NCI-H345 treated with DMSO at 0.1 percent for 48 hours (cell line): ENCODE data around the gene ARMH1.
A peak's percentile ranks its signal among the peaks of the same experiment; 100 is the strongest.

Experiments
- DNase-seq: peaks from one replicate; lab custom pipeline; 2025; ENCODE audit not compliant: unreplicated experiment; lab: John Stamatoyannopoulos, UW

Gene ARMH1

DNA sequence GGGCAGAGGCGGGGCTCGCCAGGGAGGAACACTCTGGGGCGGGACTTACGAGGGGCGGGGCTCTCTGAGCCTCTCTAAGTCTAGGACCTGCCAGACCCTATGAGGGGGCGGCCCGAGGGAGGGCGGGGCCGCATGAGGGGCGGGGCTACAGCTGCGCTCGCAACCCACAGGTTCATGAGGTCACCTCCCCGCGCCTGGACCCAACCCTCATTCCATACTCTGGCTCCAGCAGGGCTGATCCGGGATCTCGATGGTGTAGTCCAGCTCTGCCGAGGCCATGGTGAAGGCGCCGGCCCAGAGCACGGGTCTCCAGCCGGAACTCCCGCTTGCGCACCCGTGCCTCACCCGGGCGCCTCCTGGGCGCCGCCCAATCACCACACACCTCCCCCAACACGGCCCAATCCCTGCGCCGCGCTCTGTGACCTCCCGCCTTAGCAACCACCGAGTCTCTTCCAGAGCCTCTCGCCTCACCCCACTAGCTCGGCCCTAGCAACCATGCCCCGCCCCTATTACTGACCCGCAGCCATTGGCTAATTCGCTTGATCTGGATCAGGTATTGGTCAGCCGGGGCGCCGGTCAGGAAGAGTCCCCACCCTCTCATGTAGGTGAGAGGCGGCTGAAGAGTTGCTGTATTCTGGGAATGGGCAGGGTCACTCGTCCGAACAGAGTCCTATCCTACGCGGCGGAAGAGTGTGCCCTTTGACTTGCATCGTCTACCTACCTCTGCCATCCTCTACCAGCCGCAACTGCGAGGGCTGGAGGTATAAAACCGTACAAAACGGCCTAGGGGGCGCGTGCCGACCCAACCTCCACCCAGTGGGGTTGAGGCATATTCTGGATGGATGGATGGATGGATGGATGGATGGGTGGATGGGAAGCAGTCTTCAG, at the start of gene ARMH1, which contains the start of gene TMEM53:
Gene ARMH1 (plus strand): TSS at position 602 of the 888 bp plus-strand sequence. CDS start 14,984 bp downstream, outside the sequence.
Gene TMEM53 (minus strand): TSS at position 369 of the 888 bp plus-strand sequence. CDS start 90 bp downstream, at position 279.
- peak; percentile 97 for DNase-seq

GRCh38 chr1:44625348-44625747, 49.2 kb upstream of the ARMH1 start:
- DNase-seq, result no peak

- DNase-seq, result no peak
These were observed 45.4 kb upstream of the ARMH1 start for GRCh38 chr1:44628962-44629756.

DNA sequence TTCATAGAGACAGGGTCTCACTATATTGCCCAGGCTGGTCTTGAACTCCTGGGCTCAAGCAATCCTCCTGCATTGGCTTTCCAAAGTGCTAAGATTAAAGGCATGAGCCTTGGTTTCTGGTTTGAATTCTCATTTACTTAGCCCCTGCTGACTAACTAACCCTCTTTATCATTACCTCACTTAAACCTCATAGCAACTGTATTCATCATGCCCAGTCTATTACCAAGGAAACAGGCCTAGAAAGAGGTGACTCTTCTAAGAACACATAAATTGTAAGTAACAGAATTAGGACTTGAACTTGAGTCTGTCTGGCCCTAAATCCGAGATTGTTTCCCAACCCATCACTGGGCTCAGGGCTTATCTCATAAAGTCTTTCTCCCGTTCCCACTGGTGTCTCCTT, 44.4 kb upstream of the ARMH1 start:
- DNase-seq, result no peak

DNA sequence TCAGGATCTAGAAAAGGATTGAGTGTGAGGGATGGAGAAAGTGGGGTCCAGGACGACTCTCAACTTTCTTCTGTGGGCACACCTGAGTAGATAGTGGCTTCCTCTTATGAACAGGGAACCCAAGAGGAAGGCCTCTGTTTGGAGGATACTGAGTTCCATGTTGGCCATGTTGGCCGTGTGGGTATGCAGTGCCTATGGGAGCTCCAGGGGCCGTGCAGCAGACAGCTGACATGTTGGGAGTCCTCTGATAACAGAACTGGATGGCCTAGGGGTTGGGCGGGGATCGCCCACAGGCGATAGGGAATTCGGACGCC, 43.2 kb upstream of the ARMH1 start:
- DNase-seq, result no peak

DNA sequence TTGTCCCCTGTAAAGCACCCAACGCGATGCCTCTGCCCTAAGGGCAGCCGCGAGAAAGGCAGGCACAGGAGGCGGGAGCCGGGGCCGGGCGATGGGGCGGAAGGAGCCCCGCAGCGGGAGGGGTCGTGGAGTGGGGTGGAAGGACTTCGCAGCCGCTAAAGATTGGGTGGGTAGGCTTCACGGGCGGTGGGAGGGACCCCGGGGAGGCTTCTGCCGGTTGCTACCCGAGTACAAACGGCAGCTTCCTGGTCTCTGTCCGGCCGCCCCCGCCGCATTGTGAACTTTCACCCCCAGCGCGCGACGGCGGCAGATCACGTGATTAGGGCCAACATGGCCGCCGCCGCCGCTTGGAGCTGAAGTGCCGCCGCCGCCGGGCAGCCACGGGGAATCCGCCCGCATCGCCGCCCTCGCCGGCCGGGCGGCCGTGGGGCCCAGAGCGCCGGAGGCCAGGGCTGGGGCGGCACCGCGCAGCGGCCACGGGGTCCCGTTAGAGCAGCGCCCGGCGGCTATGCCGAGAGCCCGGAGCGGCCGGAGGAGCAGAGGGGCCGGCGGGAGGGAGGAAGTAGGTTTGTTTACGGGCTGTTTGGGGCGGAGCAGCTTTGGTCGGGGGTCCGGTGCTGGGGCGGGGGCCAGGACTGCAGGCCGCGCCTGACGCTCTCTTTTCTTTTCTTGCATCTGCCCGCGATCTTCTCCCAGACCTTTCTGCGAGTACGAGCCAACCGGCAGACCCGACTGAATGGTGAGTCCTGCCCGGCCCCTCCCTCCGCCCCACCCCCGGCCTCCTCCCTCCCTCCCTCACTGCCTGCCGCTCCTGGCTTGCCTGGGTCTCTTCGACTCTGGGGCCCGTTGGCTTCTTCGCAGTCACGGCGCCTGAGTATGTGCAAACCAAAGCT, 42.6 kb upstream of the ARMH1 start:
- peak; percentile 72 for DNase-seq

DNA sequence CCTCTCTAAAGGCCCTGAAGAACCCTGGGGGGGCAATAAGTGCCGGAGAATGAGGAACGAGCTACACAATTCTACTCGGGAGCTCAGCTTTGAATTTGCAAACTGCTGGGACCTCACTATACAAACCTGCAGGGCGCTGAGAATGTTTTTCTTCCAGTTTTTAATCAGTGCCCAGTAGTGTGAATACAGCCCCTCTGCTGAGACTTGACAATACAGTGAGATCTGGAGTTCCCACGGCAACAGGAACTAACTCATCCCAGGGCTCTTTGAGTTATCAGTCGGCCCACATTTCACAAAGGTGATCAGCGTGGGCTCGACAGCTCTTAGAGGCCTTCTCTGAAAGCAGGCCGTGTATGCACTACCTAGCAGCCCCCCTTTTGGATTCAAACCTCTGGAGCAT, 41.9 kb upstream of the ARMH1 start:
- no peak for DNase-seq

DNA sequence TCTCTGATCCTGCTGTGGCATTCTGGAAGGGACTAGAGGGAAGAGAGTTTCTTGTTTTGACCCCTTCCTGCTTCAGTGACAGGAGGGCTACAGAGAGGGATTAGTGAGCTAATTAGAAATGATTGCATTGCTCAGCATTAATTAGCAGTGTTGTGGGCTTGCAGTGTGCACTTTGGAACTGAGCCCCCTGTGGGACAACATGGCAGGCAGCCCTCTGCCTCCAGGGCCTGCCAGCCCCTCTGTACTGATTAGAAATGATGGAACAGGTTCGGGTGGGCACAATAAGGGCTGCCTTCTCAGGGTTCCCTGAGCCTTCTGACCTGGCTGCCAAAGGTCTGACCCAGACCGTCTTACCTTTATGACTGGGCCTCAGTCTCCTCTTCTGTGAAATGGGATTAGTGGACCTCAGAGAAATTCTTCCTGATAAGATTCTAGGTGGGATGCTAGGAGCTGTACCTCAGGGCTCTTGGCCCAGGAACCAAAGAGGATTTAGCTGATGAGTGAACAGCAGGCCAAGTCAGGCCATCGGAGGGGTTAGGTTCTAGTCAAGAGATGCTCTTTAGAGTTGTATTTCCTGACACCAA, 39.8 kb upstream of the ARMH1 start:
- DNase-seq, result no peak

DNA sequence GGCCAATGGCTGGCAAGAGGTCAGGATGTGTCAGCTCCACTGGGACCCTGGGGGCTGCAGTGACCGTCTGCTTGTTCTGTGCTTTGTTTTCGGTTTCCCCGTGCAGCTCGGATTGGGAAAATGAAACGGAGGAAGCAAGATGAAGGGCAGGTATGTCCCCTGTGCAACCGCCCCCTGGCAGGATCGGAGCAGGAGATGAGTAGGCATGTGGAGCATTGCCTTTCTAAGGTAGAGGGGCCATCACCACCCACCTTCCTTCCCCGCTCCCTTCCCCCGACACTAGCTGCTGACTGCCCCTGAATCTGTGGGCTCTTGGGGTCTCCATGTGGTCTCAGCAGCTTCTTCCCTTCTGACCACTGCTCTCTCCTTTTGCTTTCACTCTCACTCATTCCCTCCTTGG, 39.1 kb upstream of the ARMH1 start:
- no peak for DNase-seq

- no peak for DNase-seq
These were observed 38.3 kb upstream of the ARMH1 start for GRCh38 chr1:44636083-44636687.

DNA sequence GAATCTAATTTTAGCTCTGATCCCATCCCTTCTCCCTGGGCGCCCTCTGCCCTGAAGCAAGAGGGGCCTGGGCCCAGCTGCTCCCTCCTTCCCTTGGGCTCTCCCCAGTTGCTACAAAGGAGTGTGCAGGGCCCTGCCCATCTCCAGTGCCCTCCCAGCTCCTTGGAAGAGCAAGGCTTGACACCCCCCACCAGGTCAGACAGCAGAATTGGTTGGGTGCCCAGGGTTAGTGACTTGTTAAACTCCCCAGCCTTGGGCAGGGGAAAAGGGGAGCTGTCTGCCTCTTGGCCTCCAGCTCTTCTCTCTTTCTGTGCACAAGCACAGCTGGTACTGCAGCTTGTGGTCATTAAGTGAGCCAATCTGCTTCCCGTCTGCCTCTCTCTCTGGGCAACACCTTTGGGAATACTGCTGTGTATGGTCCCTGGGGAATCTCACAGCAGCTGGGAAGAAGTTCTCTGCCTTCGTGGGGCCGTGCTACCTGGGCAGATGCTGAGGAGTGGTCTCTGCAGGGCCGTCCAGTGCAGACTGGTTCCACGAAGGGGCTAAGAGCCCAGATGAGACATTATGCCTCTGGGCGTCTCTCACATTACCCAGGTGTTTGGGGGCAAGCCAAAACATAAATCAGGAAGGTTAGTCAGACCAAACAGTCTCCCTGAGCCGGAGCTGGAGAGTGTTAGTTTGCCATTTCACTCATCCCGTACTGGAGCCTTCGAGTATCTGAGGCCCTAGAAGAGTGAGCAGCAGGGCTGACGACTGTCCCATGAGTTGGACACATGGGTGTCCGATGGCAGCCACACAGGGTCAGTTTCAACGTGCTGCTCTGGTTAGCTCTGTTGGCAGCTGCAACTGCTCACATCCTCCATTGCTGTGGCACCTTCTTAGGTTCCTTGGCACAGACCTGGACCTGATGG, 37.6 kb upstream of the ARMH1 start:
- DNase-seq, result no peak

DNA sequence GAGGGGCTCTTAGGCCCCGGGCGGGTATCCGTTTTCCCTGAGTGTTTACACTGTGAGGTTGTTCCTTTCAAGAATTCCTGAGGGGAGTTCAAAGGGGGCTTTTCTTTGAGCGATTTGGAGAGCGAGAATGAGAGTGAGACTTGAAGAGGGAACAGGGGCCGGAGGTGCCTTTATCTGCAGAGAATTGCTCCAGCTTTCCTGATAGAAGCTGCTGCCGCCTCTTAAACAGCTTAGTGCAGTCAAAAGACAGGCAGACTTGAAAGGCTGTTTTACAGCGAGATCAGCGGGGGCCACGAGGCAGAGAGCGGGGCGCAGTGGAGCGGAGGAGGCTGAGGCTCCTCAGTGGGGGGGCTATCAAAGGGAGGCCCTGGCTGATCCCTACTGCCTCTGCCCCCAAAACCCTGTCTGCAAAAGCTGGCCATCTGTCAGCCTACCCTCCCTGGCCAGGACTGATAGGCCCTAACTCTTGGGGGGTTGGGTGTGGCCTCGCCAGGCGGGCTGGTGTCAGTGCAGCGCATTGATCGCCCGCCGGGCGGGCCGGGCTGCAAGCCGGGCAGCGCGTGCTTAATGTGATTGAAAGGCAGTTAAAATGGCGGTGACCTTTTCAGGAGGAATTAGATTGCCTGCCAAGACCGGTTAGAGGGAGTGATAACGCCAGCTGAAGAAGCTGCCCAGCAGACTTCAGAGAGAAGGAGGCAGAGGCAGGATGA, 36.7 kb upstream of the ARMH1 start:
- no peak for DNase-seq

GRCh38 chr1:44640200-44640853, 34.2 kb upstream of the ARMH1 start:
- no peak for DNase-seq

GRCh38 chr1:44641126-44642102, 33.1 kb upstream of the ARMH1 start:
- no peak for DNase-seq

- DNase-seq, result no peak
These were observed 32.3 kb upstream of the ARMH1 start for GRCh38 chr1:44642255-44642654.

DNA sequence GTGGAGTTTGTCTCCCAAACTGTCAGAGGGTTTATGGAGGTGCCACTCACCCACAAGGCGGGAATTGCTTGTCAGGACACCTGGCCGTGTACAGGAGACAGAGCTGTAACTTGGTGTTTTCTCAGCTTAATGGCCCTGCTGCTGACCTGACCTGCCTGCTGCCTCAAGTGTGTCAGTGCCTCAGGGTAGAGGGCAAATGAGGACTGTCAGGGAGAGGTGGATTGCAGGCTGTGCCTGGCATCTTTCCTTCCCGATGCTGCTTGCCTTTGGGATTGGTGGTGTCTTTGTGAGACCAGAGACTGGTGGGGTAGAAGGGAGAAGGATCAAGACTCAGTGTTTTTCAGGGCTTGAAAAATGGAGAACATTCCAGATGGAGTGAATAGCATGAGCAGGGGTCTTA, 31.6 kb upstream of the ARMH1 start:
- DNase-seq, result no peak

GRCh38 chr1:44643721-44644334, 30.7 kb upstream of the ARMH1 start:
- no peak for DNase-seq
